Measurements from ENCODE around the gene NOSIP. TPM values are rescaled to one million over a fixed set of nuclear protein-coding genes. Genes with fewer than 3 reads are reported as not detected.
A peak's percentile ranks its signal among the peaks of the same experiment; 100 is the strongest.

Gene NOSIP
- total RNA-seq, 1 donor from 2014 or later = 49.9 TPM

- Mint-ChIP-seq H3K4me1 (peaks cover 34% of the 10 kb centered on the region), H3K4me3 (peak within 1 kb of the TSS; percentile 85), H3K27ac (peak within 1 kb of the TSS; percentile 89), H3K27me3 (no peaks in the 10 kb centered on the region), H3K36me3 (ENCODE audit: low read depth) (peaks cover 19% of the 10 kb centered on the region), H3K9me3 (no peaks in the 10 kb centered on the region)
- ATAC-seq (ENCODE audit: low read depth) (peak; percentile 19), DNase-seq (peak; percentile 71)
- TF ChIP-seq CTCF (IDR thresholded peaks at IDR 0.05) = no peak
- CTCF ChIA-PET = interaction anchor here (1.5 kb wide), 1 partner anchor 20 kb away, joined by 3 read pairs; no protein-coding TSS in a partner anchor
- POLR2A ChIA-PET = interaction anchor here (0.6 to 6.5 kb wide), 16 partner anchors 11 to 971 kb away, joined by 3 to 106 read pairs (median 8); partner anchors contain the start of genes BCL2L12, IRF3, NOSIP and PIH1D1
- intact Hi-C loops (cut with micrococcal nuclease) = loop anchor here (1.0 to 5.0 kb wide), 12 partner anchors 11 to 954 kb away; partner anchors contain the start of genes AKT1S1, ALDH16A1, AP2A1 and BCL2L12
Measured at GRCh38 chr19:49590971-49591730, 10.8 kb upstream of the NOSIP start, which contains the start of gene PRR12. TSS of gene PRR12 (plus strand) at chr19:49591182. CDS start at chr19:49591655, 473 bp downstream.

- Mint-ChIP-seq H3K4me1 (peaks cover 34% of the 10 kb centered on the region), H3K9me3 (no peaks in the 10 kb centered on the region), H3K36me3 (ENCODE audit: low read depth) (peaks cover 19% of the 10 kb centered on the region), H3K4me3 (peak overlapping the region; percentile 85), H3K27me3 (no peaks in the 10 kb centered on the region), H3K27ac (peak overlapping the region; percentile 89)
- ATAC-seq (ENCODE audit: low read depth) = peak; percentile 81
- peak; percentile 96 for DNase-seq
- ChIA-PET POLR2A (interaction anchor here (0.5 to 6.5 kb wide), 23 partner anchors 11 to 1274 kb away, joined by 3 to 106 read pairs (median 5); partner anchors contain the start of genes AP2A1, BCL2L12, IRF3 and LIN7B), CTCF (interaction anchor here (1.0 to 1.5 kb wide), 2 partner anchors 10 to 19 kb away, joined by 3 to 4 read pairs; partner anchors contain the start of genes NOSIP and PRRG2)
- no peak for TF ChIP-seq CTCF (IDR thresholded peaks at IDR 0.05)
- intact Hi-C loops (cut with micrococcal nuclease) = loop anchor here (1.0 to 5.0 kb wide), 12 partner anchors 10 to 953 kb away; partner anchors contain the start of genes AKT1S1, ALDH16A1, AP2A1 and BCL2L12
Measured at GRCh38 chr19:49590071-49590970, 10.0 kb upstream of the NOSIP start.

GRCh38 chr19:49589502-49589905, 9.1 kb upstream of the NOSIP start:
- no peak overlapping the region for H3K4me3 Mint-ChIP-seq
- ATAC-seq (ENCODE audit: low read depth) (no peak), DNase-seq (no peak)
- H3K36me3 Mint-ChIP-seq (ENCODE audit: low read depth) = peaks cover 14% of the 10 kb centered on the region
- H3K4me1 Mint-ChIP-seq = peaks cover 32% of the 10 kb centered on the region
- ChIA-PET CTCF (interaction anchor here (1.0 to 1.5 kb wide), 2 partner anchors 9 to 18 kb away, joined by 3 to 4 read pairs; partner anchors contain the start of genes NOSIP and PRRG2), POLR2A (interaction anchor here (0.6 to 6.5 kb wide), 11 partner anchors 10 to 1274 kb away, joined by 3 to 106 read pairs (median 5); partner anchors contain the start of genes AP2A1, BCL2L12, IRF3 and LIN7B)
- H3K9me3 Mint-ChIP-seq = no peaks in the 10 kb centered on the region
- peak overlapping the region; percentile 65 for H3K27ac Mint-ChIP-seq
- intact Hi-C loops (cut with micrococcal nuclease) = no loop called here
- H3K27me3 Mint-ChIP-seq = no peaks in the 10 kb centered on the region
- no peak for TF ChIP-seq CTCF (IDR thresholded peaks at IDR 0.05)

GRCh38 chr19:49588365-49589122, 8.2 kb upstream of the NOSIP start:
- H3K9me3 Mint-ChIP-seq = no peaks in the 10 kb centered on the region
- peak overlapping the region; percentile 36 for H3K27ac Mint-ChIP-seq
- POLR2A ChIA-PET = interaction anchor here (5.3 to 6.5 kb wide), 2 partner anchors 9 to 88 kb away, joined by 69 to 106 read pairs; partner anchors contain the start of genes NOSIP, PRMT1 and PRRG2
- TF ChIP-seq CTCF (IDR thresholded peaks at IDR 0.05) = no peak
- DNase-seq (no peak), ATAC-seq (ENCODE audit: low read depth) (no peak)
- intact Hi-C loops (cut with micrococcal nuclease) = no loop called here
- CTCF ChIA-PET = no interaction called here
- H3K4me3 Mint-ChIP-seq = no peak overlapping the region
- peaks cover 23% of the 10 kb centered on the region for H3K4me1 Mint-ChIP-seq
- H3K27me3 Mint-ChIP-seq = no peaks in the 10 kb centered on the region
- peaks cover 4% of the 10 kb centered on the region for H3K36me3 Mint-ChIP-seq (ENCODE audit: low read depth)
